Large intestine (tissue), 3 donors: ENCODE results near the gene GUCA2B. TPM values are rescaled to one million over a fixed set of nuclear protein-coding genes. Genes with fewer than 3 reads are reported as not detected.

Experiments
- DNase-seq, 2 donors: peaks; one replicate each; pipeline versions ENCODE4 v3.0.0 to v3.0.0-alpha.2; 2013
- H3K27ac ChIP-seq: one replicate; pipeline ENCODE4 v1.5.1; 2013; ENCODE audit warnings: low read length
- H3K27me3 ChIP-seq: 2 replicates; pipeline ENCODE4 v1.6.1; 2013; ENCODE audit warnings: low read length; ENCODE audit not compliant: control insufficient read depth, insufficient read depth
- H3K36me3 ChIP-seq: 2 replicates; pipeline ENCODE4 v1.6.1; 2013; ENCODE audit warnings: low read length; ENCODE audit not compliant: control insufficient read depth, insufficient read depth
- H3K4me1 ChIP-seq: one replicate; pipeline ENCODE4 v1.6.1; 2013; ENCODE audit warnings: low read length; ENCODE audit not compliant: control insufficient read depth, insufficient read depth
- H3K4me3 ChIP-seq: one replicate; pipeline ENCODE4 v1.5.1; 2013; ENCODE audit warnings: low read length
- H3K9me3 ChIP-seq: one replicate; pipeline ENCODE4 v1.6.1; 2013; ENCODE audit warnings: mild to moderate bottlenecking, low read depth, low read length, moderate library complexity; ENCODE audit not compliant: control insufficient read depth
- WGBS: methylation state at CpG from one replicate; pipeline ENCODE4 v1.1.5; 2013; ENCODE audit warnings: low lambda C conversion rate; ENCODE audit not compliant: insufficient coverage; 5-methylcytosine and 5-hydroxymethylcytosine counted together
- polyA plus RNA-seq: library from polyadenylated mRNA; unstranded; fragments of 120-200 nt; gene quantifications from one replicate; pipeline ENCODE4 v1.2.1, GENCODE V29; 2013

The GUCA2B gene
- polyA plus RNA-seq, 1 donor, result 72.5 TPM

- H3K36me3 ChIP-seq, result no peaks in the 10 kb centered on the region
- DNase-seq, result peak in 1 of 2 donors; percentile 51
- no peaks in the 10 kb centered on the region for H3K27me3 ChIP-seq
- H3K4me3 ChIP-seq, result peak within 1 kb of the TSS; percentile 7
- peak within 1 kb of the TSS; percentile 79 for H3K27ac ChIP-seq
- H3K9me3 ChIP-seq, result no peaks in the 10 kb centered on the region
- H3K4me1 ChIP-seq, result peaks cover 56% of the 10 kb centered on the region
- WGBS, result 40% methylated on average over 1 of the region's 24 CpGs
These were observed 11.6 kb downstream of the GUCA2B start, which contains the start of gene GUCA2A for GRCh38 chr1:42164551-42165420. GUCA2A (minus strand) TSS chr1:42164745; CDS start chr1:42164712, 33 bp downstream.

GRCh38 chr1:42165511-42166210, 12.5 kb downstream of the GUCA2B start:
- Histone ChIP-seq H3K9me3 (no peaks in the 10 kb centered on the region), H3K36me3 (no peaks in the 10 kb centered on the region), H3K27ac (peak overlapping the region; percentile 79), H3K4me1 (peaks cover 56% of the 10 kb centered on the region), H3K4me3 (no peak overlapping the region), H3K27me3 (no peaks in the 10 kb centered on the region)
- no CpG with 5 or more reads among the region's 12 CpGs for WGBS
- peak; percentile 98 to 99 for DNase-seq

- WGBS, result no CpG with 5 or more reads among the region's 21 CpGs
- no peak overlapping the region for H3K27ac ChIP-seq
- no peaks in the 10 kb centered on the region for H3K27me3 ChIP-seq
- H3K9me3 ChIP-seq, result no peaks in the 10 kb centered on the region
- peaks cover 56% of the 10 kb centered on the region for H3K4me1 ChIP-seq
- no peak overlapping the region for H3K4me3 ChIP-seq
- DNase-seq, result peak in 1 of 2 donors; percentile 44
- H3K36me3 ChIP-seq, result no peaks in the 10 kb centered on the region
These were observed 14.6 kb downstream of the GUCA2B start for GRCh38 chr1:42167611-42168390.

- H3K27me3 ChIP-seq, result no peaks in the 10 kb centered on the region
- WGBS, result no CpG with 5 or more reads among the region's 1 CpG
- no peaks in the 10 kb centered on the region for H3K36me3 ChIP-seq
- H3K27ac ChIP-seq, result no peak overlapping the region
- no peak overlapping the region for H3K4me3 ChIP-seq
- H3K9me3 ChIP-seq, result no peaks in the 10 kb centered on the region
- no peak for DNase-seq
- peaks cover 55% of the 10 kb centered on the region for H3K4me1 ChIP-seq
These were observed 15.1 kb downstream of the GUCA2B start for GRCh38 chr1:42168391-42168670.

GRCh38 chr1:42168763-42169162, 15.6 kb downstream of the GUCA2B start:
- DNase-seq, result no peak
- no peaks in the 10 kb centered on the region for H3K27me3 ChIP-seq
- H3K27ac ChIP-seq, result no peak overlapping the region
- H3K4me1 ChIP-seq, result peaks cover 51% of the 10 kb centered on the region
- WGBS, result no CpG with 5 or more reads among the region's 3 CpGs
- no peak overlapping the region for H3K4me3 ChIP-seq
- no peaks in the 10 kb centered on the region for H3K36me3 ChIP-seq
- H3K9me3 ChIP-seq, result no peaks in the 10 kb centered on the region

- no CpG with 5 or more reads among the region's 17 CpGs for WGBS
- no peaks in the 10 kb centered on the region for H3K27me3 ChIP-seq
- peaks cover 33% of the 10 kb centered on the region for H3K4me1 ChIP-seq
- peak in 1 of 2 donors; percentile 49 for DNase-seq
- H3K27ac ChIP-seq, result no peak overlapping the region
- H3K9me3 ChIP-seq, result no peaks in the 10 kb centered on the region
- H3K4me3 ChIP-seq, result no peak overlapping the region
- H3K36me3 ChIP-seq, result peaks cover under 1% of the 10 kb centered on the region
These were observed 17.8 kb downstream of the GUCA2B start for GRCh38 chr1:42170779-42171621.

- WGBS, result no CpG with 5 or more reads among the region's 6 CpGs
- peaks cover 27% of the 10 kb centered on the region for H3K4me1 ChIP-seq
- H3K27me3 ChIP-seq, result no peaks in the 10 kb centered on the region
- no peaks in the 10 kb centered on the region for H3K9me3 ChIP-seq
- no peak overlapping the region for H3K27ac ChIP-seq
- no peak for DNase-seq
- peaks cover 4% of the 10 kb centered on the region for H3K36me3 ChIP-seq
- H3K4me3 ChIP-seq, result no peak overlapping the region
These were observed 18.6 kb downstream of the GUCA2B start for GRCh38 chr1:42171679-42172266.

GRCh38 chr1:42172381-42173133, 19.3 kb downstream of the GUCA2B start:
- Histone ChIP-seq H3K27ac (no peak overlapping the region), H3K4me3 (no peak overlapping the region), H3K36me3 (peaks cover 4% of the 10 kb centered on the region), H3K9me3 (no peaks in the 10 kb centered on the region), H3K4me1 (peaks cover 30% of the 10 kb centered on the region), H3K27me3 (no peaks in the 10 kb centered on the region)
- peak in 1 of 2 donors; percentile 68 for DNase-seq
- no CpG with 5 or more reads among the region's 15 CpGs for WGBS
